HS-27A (cell line): ENCODE measurements around the gene KBTBD8.

Source experiments
- DNase-seq: peaks from one replicate; pipeline ENCODE4 v3.0.0-alpha.2; 2012; ENCODE audit warnings: low read depth, missing footprints

Gene KBTBD8, protein sequence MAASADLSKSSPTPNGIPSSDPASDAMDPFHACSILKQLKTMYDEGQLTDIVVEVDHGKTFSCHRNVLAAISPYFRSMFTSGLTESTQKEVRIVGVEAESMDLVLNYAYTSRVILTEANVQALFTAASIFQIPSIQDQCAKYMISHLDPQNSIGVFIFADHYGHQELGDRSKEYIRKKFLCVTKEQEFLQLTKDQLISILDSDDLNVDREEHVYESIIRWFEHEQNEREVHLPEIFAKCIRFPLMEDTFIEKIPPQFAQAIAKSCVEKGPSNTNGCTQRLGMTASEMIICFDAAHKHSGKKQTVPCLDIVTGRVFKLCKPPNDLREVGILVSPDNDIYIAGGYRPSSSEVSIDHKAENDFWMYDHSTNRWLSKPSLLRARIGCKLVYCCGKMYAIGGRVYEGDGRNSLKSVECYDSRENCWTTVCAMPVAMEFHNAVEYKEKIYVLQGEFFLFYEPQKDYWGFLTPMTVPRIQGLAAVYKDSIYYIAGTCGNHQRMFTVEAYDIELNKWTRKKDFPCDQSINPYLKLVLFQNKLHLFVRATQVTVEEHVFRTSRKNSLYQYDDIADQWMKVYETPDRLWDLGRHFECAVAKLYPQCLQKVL

DNA sequence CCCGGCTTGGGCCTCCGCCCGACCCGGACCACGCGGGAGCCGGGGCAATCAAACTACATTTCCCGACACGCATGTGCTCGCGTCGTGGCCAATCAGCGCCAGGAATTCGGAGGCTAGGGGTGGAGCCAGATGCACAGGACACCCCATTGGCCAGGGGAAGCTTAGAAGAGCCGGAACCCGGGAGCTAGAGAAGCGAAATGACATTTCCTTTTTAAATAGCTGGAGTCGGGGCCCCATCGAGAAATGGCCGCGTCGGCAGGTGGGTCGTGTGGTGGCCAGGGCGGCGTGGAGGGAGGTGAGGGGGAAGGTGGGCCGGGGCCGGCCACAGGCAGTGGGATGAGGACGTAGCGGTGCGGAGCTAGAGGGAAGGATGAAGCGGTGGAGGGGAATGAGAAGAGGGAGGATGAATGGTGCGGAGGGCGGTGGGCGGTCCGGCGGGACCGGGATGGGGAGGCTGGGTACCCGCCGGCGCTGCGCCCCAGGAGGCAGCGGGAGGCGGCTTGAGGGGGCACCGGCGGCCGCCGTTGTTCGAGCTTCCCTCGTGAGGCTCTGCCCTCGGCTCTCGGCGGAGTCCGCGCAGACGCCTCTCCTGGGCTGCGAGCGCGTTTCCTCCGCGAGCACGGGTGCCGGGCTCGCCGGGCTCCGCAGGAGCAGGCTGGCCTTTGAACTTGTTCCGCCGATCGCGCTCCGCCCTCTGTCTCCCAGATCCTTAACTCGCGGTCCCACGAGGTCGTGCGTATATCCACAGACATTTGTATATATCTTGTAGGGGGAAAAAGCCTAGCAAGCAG, at the start of gene KBTBD8:
Gene KBTBD8, plus strand, starts transcription at position 195 of the 791 bp plus-strand sequence. Its CDS starts 49 bp downstream, at position 244.
- DNase-seq, result no peak

DNA sequence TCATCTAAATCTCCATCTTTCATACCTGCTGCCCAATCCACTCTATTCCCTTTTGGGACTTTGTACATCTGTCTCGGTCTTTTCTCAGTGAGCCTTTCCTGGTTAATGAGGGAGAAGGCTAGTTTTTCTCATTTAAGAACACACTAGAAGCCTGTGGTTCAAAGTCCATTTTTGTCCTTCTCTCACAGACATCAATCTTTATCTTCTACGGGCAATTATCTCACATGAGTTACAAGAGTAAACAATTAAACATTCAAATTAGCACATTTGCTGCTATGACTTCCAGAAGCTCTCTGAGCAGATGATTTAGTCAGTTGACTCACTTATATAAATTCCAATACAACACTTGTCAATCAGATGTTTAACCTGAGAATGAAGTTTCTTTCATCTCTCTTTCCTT, 49.3 kb upstream of the KBTBD8 start:
- DNase-seq, result no peak

DNA sequence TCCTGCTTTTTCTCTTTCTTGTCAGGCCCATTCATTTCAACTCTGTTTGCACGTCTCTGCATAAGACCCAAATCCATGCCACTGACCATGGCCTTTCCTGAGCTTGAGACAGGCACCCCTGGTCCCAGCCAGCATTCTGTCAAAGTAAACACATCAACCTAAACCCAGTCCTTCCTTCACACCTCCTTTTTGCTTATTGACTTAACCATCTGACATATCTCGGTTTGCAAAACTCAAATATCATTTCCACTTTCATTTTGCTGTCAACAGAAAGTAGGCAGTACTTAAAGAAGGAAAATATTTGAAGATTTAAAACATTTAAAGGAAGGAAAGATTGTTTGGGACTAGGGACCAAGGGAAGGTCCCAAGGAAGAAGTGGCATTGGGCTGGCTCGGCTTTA, 48.2 kb upstream of the KBTBD8 start:
- no peak for DNase-seq

DNA sequence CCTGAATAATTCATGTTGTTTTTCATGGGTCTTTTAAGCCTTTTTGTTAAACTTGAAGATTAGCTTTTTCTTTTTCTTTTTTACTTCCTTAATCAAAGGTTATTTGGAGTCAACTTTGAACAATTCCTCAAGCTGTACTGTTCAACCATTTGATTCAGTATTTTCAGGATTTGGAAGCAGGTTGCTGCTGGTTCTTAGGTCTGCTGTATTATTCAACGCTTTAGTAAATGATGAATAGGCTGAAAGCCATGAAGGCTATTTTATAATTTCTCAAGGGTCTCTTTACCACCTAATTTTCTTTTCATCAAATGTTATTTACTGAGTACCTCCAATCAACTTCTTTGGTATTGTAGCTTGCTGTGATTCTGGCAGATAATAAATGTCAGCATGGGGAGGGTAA, 45.8 kb upstream of the KBTBD8 start:
- no peak for DNase-seq

DNA sequence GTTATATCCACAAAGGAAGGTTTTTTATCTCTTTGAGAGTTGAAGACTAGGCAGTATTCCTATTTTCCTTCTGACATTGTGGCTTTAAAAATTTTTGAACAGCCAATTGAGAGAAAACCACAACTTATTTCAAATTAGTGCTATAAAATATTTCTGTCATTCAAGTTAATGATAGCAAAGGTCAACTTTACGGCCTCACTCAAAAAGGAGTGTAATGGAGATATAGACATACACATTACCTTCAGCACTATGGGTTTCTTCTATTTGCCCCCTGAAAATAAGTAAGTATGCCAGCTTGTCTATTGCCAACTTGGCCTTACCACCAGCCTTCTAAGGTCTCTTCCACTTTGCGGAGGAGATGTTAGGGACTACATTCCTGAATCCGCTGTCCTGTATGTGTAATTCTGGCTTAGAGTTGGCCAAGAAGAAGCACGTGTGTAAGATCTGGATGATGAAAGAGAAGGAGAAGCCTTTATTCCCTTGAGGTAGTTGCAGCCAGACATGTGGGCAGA, 44.1 kb upstream of the KBTBD8 start:
- no peak for DNase-seq

DNA sequence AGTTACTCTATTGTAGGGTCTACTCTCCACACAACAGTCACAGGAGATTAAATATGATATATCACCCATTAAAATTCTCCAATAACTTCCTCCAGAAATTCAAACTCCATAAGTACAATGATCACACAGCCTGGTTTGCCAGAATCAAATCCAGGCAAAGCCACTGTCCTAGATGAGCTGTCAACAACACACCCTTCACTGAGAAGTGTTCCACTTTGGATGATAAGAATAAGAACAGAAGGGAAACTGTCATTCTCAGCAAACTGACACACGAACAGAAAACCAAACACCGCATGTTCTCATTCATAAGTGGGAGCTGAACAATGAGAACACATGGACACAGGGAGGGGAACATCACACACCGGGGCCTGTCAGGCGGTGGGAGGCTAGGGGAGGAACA, 41.4 kb upstream of the KBTBD8 start:
- DNase-seq, result no peak

DNA sequence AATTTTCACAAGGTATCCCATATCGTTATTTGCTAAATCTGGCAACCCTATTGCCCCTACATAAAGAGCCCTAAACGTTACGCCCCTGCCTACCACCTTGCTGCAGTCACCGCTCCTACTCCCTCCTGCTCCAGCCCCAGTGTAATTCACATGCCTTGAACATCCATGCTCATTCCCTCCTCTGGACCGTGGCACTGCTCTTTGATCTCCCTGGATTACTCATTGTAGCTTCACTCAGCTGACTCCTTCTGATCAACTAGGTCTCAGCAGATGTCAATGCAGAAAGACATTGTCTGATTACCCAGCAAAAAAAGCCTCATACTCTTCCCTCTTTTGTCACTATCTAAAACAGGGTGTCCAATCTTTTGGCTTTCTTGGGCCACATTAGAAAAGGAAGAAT, 40.7 kb upstream of the KBTBD8 start:
- DNase-seq, result no peak

DNA sequence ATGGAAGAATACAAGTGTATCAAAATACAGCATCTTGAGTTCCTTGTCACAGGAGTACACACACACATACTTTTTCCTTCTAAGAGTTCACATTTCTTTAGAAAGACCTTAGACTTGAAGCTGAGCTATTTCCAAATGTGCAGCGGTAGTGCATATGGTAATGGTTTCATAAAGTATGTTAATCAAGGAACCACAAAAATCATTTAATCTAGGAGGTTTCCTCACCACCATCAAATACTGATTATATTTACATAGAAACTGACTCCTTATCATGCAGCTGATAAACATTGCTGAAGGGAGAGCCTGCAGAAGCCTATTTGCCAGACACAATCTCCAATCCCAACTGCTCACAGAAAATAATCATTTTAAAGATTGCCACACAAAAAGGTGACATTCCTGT, 40.0 kb upstream of the KBTBD8 start:
- DNase-seq, result no peak

DNA sequence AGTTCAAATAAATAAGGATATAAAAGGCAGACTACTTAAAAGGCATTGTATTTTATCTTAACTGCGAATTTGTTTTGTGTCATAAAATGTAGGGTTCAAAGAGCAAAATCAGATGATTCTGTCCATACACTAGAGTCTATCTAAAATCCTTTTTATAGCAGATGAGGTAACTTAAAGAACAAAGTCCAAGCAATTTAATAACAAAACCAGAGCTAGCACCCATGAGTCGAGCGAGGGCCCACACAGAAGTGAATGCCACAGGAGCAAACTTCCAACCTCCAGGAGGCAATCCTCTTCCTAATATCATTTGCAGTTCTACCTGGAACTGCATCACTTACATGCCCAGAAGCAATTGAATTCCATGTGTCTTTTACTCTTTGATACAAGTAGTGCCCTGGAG, 35.4 kb upstream of the KBTBD8 start:
- DNase-seq, result no peak

DNA sequence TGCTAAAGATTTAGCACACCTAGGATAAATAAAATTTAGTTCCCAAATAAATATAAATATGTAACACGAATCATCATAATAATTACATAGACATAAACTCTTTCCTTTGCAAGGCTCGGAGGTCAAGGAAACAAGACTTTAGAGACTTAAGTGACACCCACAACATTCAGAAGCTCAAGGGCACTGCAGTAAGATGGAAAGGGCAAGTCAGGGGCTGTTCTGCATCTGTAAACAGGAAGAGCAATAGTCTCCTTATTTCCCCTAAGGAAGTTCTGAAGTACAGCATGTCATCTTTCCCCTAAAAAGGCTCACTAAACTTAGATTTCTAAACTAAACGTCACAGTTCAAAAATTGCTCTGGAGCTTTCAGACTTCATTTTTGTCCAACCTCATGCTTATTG, 26.9 kb upstream of the KBTBD8 start:
- no peak for DNase-seq

DNA sequence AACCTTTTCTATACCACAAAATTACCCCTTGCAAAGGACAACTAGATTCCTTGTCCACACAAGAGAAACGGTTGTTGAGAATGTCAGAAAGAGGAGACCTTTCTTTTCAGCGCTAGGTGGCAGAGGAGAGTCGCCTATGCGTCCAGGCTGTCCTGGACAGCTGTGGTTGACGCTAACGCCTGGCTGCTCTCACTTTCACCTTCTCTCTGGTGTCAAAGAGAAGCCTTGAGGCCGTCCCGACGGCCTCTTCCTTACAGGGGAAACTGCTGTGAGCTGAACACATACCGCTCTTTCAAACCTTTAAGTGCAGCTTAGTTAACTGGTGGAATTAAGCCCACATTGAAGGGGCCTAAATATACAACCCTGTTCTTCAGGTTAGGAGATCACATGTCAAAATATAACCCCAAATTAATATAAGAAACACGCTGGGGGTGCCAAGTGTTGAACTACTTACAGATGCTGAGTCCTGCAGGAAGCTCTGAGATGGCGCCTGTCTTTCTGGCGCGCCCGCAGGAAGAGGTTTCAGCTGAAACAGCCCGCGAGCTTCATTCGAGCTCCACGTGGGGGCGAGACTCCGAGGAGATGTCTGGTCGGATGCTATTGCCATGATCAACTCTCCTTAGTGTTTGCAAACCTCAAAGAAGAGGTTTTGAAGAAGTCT, 26.1 kb upstream of the KBTBD8 start:
- peak; percentile 47 for DNase-seq

DNA sequence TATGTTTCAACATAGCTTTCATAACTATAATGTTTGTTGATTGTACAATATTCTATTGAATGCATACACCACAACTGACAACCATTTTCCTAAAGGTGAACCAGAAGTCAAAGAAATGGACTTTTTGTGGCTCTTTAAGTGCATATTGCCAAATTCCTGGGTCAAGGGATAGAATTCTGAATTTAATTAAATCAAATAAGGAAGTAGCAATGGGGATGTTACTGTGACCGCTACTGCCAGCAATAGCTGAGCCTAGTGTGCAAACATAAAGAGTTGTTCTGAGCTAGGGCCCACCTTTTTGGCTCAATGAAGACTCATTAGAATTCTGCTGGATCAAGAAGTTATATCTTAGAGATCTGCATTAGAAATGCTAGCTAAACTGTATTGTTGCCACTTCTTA, 17.3 kb upstream of the KBTBD8 start:
- DNase-seq, result no peak

DNA sequence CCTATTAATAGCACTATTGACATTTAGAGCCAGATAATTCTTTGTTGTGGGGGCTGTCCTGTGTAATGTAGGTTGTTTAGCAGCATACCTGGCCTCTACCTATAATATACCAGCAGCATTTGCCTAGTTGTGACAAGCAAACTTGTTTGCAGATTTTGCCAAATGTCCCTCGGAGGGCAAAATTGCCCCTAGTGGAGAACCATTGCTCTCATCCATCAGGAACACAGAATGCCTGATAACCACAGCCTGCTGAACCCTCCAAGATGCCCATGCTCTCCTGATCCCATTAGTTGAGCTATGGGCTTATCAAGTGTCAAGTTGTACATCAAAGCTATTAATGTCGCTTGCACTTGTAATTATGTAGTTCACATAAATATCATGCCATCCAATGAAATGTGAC, 15.0 kb upstream of the KBTBD8 start:
- no peak for DNase-seq

DNA sequence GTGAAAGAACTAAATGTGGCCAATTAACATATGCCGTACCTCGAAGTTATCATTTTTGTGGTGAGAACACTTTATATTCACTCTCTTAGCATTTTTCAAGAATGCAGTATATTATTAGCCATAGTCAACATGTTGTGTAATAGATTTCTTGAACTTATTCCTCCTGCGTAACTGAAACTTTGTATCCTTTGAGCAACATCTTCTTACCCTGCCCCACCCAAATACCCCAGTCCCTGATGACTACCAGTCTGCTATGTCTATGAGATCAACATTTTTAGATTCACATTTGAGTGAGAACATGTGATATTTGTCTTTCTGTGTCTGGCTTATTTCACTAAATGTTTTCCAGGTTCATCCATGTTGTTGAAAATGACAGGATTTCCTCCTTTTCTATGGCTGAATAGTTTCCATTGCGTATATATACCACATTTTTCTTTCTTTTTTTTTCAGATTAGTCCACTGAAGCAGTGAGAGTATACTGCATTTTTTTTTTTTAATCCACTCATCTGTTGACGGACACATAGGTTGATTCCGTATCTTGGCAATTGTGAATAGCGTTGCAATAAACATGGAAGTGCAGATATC, 12.7 kb upstream of the KBTBD8 start:
- no peak for DNase-seq

DNA sequence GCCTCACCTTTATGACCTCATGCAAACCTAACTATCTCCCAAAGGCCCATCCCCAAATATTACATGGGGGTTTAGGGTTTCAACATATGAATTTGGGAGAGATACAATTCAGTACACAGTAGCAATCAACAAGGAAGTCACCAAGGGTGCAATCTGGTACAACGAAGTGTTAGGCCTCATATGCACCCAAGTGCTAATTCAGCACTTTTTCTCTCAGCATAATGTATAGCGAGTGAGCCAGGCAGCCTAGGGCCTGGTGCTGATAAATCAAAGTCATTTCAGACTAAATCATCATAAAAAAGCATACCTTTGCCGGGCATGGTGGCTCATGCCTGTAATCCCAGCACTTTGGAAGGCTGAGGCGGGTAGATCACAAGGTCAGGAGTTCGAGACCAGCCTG, 11.7 kb upstream of the KBTBD8 start:
- no peak for DNase-seq

DNA sequence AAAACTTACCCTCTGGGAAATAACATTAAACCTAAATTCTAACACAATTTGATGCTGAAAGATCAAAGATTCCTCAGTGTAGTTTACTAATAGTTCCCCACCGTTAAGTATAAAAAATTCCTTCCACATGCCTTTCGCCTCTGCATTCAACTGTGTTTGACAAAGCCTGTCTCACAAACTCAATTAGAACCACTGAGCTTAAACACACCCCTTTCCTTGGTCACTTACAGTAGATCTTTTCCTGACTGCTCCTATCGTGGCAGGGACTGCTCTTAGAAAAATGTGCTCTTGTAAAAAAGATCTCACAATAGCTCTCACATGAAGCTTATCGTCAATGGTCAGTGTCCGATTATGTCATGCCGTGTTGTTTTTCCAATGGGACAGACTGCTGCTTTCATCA, 8.9 kb upstream of the KBTBD8 start:
- DNase-seq, result no peak

DNA sequence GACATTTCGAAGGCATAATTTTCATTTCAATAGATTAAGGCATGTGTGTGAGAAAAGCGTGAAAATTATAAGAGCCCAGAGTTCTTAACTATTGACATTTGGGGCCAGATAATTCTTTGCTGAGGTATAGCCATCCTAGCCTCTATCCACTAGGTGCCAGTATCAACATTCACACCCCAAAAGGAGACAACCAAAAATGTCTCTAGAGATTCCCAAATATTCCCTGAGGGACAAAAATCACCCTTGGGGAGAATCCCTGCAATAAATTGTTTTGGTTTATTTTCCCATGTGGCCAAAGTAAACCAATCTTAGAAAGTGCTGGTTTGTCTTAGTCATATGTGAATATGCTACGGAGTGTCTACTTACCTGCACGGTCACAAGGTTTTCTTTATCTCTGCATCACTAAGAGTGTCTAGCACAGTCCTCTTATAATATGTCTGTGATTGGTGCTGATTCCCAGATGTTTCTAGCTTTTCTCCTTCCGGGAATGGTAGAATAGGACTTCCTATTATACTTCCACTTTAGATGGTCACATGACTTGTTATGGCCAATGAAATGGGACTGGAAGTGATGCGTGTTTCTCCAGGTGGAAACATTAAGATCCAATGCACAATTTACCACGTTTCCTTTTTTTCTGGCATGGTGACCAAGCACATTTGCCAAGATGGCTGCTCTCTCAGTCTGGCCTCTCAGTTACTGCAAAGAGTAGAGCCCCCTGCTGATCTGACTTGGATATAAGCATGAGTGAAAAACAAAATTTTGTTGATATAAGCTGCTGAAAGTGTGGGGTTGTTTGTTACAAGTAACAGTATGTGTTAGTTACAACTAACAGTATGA, 8.0 kb upstream of the KBTBD8 start:
- no peak for DNase-seq

DNA sequence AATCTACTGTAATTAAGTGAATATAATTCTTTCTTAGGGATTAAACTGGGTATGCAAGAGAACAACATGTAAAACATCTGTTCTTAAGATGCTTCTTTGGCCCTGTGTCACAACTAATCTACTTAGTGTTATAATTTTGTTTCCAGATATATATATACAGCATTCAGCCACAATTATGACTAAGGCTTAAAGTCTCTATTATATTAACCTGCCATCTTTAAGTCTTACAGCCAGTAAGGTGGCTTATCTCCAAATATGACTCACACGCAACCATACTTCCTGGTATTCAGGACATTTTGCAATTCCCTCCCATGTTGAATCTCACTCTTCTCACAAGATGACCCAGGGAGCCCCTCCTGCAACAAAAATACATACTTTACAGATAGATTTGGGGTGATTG, 6.6 kb upstream of the KBTBD8 start:
- no peak for DNase-seq

DNA sequence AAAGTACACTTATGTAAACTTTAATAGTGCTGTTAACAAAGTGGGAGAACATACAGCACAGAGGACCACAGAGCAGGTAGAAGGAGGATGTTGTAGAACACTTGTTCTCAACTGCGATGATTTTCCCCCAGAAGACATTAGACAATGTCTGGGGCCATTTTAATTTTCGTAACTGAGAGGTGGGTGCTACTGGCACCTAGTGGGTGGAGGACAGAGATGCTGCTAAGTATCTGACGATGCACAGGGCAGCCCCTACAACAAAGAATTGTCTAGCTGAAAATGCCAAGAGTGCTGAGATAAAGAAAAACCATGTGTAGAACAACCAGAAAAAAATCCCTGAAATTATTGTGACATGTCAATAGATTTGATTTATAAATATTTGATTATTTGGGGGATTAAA, 5.0 kb upstream of the KBTBD8 start:
- no peak for DNase-seq

DNA sequence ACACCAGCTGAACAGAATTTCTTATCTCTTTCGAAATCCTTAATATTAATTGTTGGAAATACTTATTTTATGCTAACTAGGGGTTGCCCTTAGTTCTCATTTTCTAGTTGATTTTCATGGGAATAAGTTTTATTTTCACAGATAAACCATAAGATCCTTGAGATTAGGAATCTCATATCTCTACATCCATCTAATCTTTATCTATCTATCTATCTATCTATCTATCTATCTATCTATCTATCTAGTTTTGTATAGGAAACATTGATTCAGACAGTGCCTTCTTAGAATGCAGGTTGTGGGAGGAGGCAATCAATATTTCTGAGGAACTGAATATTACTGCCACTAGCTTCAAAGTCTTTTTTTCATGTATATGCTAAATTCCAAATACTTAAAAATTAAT, 3.5 kb upstream of the KBTBD8 start:
- DNase-seq, result no peak

DNA sequence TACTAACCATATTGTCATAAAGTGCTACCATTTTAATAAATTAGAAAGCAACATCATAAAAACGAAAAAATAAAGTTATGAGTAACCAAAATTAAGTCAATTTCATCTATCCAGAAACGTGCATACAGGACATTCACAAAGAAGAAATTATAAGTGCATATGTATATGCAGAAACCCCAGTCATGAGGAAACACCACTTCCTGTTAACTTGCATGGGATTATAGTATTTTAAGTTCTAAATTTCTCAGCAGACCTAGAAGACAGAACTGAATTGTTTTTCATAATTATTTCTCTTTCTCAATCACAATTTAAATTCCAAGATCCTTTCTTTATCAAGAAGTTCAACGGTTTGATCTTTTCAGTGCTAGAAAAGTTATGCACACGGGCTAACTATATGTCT, 1.4 kb upstream of the KBTBD8 start:
- DNase-seq, result no peak
